Measurements from ENCODE around the gene IRF8. TPM values are rescaled to one million over a fixed set of nuclear protein-coding genes. Genes with fewer than 3 reads are reported as not detected.
"Not testable (repeated sequence)": the region's sequence is repeated elsewhere in the genome, so short reads cannot be mapped to it uniquely, and the experiment has no call there.

The IRF8 gene
- polyA plus RNA-seq, 3 donors from 2014 or later = 69.7 to 92.8 (median 73.6) TPM

DNA sequence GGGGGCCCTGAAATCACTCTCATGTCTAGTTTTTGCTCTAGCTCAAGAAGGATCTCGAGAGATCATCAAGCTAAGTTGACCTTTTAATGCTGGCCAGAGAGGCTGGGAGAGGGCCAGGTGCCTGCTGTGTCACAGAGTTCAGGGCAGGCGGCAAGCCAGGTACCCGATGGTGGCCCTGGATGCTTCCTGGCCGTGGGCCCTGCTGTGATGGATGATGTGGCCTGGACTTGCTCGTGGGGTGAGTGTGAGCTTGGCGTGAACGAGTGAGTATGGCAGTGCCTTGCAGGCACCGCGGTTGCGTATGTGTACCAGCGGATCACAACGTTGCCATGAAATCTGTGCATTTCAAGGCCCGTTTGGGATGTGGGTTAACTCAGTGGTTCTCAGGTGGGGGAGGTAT, 7.4 kb downstream of the IRF8 start:
- peak overlapping the region in 2 of 6 donors; percentile 32 to 36 for H3K27ac Mint-ChIP-seq
- H3K4me3 Mint-ChIP-seq = peak overlapping the region in 2 of 5 donors; percentile 19 to 27
- H3K27me3 Mint-ChIP-seq (ENCODE audit: low read depth in 3 of 3) = peaks cover 0 to 13% (median 4%) of the 10 kb centered on the region in 3 donors
- H3K36me3 Mint-ChIP-seq = peaks cover 29 to 83% (median 65%) of the 10 kb centered on the region in 3 donors
- H3K9me3 Mint-ChIP-seq = no peaks in the 10 kb centered on the region
- H3K4me1 Mint-ChIP-seq = peaks cover 75 to 96% of the 10 kb centered on the region in 2 donors
- DNase-seq = no peak

DNA sequence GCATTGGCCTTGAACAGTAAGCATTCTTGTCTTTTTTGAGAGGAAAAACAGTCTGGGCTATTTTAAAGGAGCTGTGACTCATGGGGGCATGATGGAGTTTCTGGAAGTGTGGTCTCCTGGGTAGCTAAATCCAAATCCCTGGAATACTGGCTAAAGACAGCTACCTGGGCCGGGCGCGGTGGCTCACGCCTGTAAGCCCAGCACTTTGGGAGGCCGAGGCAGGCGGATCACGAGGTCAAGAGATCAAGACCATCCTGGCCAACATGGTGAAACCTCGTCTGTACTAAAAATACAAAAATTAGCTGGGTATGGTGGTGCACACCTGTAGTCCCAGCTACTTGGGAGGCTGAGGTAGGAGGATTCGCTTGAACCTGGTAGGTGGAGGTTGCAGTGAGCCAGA, 8.3 kb downstream of the IRF8 start:
- Mint-ChIP-seq H3K4me1 (peaks cover 67 to 96% of the 10 kb centered on the region in 2 donors), H3K27ac (peak overlapping the region in 1 of 6 donors; percentile 64), H3K36me3 (peaks cover 29 to 88% (median 62%) of the 10 kb centered on the region in 3 donors)
- not testable (repeated sequence) for DNase-seq; H3K4me3 Mint-ChIP-seq; H3K9me3 Mint-ChIP-seq; H3K27me3 Mint-ChIP-seq (ENCODE audit: low read depth in 3 of 3)

DNA sequence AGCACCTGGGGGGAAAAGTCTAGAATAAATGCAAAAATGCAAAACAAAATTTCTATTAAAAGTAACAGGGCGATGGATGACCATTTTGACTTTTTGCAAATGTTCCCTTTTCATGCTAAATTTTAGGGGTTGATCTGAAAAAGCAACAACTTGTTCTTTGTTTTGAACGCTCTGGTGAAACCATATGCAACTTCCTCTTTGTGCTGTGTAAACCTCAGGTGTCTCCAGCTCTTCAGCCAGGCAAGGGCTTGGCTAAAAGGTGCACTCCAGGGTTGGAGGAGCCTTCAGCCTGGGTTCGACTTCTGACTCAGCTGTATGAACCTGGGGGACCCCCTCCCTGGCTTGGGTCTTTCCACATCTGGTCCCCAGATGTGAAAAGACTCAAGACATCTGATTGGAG, 9.5 kb downstream of the IRF8 start:
- Mint-ChIP-seq H3K9me3 (no peaks in the 10 kb centered on the region), H3K4me3 (peak overlapping the region; percentile 1 to 64 (median 37)), H3K27ac (peak overlapping the region; percentile 6 to 85 (median 66)), H3K4me1 (peaks cover 67 to 96% of the 10 kb centered on the region in 2 donors), H3K36me3 (peaks cover 24 to 90% (median 52%) of the 10 kb centered on the region in 3 donors), H3K27me3 (ENCODE audit: low read depth in 3 of 3) (peaks cover 0 to 3% (median 2%) of the 10 kb centered on the region in 3 donors)
- DNase-seq = no peak

DNA sequence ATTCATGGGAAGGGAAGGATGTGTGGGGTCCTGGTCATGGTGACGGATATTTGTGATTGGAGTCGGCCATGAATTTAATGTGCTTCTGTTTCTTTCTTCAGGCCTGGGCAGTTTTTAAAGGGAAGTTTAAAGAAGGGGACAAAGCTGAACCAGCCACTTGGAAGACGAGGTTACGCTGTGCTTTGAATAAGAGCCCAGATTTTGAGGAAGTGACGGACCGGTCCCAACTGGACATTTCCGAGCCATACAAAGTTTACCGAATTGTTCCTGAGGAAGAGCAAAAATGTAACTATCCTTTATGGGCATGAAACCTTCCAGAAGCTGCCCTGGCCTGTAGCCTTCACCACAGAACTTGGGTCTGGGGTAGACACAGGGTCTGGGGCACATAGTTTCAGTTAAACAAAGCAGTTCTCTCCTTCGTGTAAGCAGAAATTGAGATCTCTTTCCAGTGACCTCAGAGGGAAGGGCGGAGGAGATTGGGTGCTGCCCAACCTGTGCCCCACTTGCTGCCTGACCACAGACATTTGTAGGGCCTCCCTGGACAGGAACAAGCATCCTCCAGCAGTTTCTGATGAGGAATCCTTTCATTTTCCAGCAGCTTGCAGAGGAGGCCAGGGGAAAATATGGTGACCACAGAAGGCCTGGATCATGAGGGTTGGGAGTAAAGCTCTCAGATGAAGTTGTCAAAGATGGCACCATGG, 10.1 kb downstream of the IRF8 start:
- peak overlapping the region; percentile 6 to 81 (median 48) for H3K27ac Mint-ChIP-seq
- no peak for DNase-seq
- no peaks in the 10 kb centered on the region for H3K9me3 Mint-ChIP-seq
- peak overlapping the region in 4 of 5 donors; percentile 1 to 64 (median 27) for H3K4me3 Mint-ChIP-seq
- H3K36me3 Mint-ChIP-seq = peaks cover 18 to 86% (median 46%) of the 10 kb centered on the region in 3 donors
- peaks cover 67 to 96% of the 10 kb centered on the region in 2 donors for H3K4me1 Mint-ChIP-seq
- H3K27me3 Mint-ChIP-seq (ENCODE audit: low read depth in 3 of 3) = peaks cover 0 to 2% (median 2%) of the 10 kb centered on the region in 3 donors

DNA sequence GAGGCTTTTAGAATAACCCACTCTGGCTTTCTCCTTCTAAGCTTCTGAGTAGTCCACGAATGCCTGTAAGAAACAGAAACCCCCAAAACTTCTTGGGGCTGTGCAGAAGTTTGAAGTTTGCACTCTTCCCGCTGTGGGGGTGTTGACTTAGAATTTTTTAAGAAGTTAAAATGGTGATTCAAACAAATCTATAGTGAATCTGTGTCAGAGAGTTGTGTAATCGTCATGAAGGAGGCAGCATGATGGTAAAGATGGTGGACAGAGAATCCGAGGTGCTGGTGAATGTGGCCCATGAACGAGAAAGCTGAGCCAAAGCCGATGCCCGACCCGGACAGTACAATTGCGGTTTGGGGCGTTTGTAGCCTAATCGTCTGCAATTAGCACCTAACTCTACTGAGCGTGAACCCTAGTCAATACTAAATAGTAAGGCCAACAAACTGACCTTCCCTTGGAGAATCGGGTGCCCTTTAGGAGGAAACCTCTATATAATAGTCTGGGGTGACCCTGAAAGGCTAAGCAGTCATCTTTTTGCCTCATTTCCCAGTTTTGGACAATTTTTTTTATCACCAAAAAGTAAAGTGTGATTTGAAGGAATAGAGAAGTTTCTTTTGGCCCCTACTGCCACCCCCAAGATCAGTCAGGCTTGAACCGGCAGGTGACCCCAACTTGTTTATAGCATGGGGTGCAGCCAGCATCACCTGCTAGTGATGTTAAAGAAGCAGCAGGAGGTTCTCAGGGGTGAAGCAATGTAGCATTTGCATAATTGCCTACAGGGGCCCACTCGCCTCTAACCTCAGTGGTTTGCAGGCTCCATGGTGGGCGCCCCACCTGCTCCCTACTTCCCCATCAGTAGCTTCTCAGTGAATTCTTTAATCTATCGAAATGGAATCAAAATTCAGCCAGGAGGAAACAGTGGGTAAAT, 11.2 kb downstream of the IRF8 start:
- H3K4me1 Mint-ChIP-seq = peaks cover 67 to 96% of the 10 kb centered on the region in 2 donors
- no peak overlapping the region for H3K27ac Mint-ChIP-seq
- DNase-seq = no peak

DNA sequence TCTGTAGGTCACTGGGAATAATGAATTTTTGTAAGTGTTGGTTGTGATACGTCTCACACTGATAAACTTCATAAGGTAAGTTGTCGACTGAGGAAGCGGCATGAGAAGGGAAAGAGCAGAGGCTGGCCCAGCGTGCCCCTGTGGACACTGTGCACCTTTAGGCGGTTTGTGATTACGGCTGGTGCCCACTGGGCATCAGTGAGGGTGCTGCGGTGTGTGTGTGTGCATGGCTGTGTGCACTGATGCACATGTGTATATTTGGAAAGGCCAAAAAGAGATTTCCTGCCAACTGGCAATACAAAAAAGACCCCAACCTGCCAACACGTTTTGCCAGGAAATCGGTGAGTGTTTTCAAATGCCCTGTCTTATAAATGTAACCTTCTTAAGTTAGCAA, 11.9 kb downstream of the IRF8 start:
- Mint-ChIP-seq H3K27ac (peak overlapping the region in 1 of 6 donors; percentile 22), H3K4me1 (peaks cover 69 to 96% of the 10 kb centered on the region in 2 donors), H3K36me3 (peaks cover 11 to 71% (median 40%) of the 10 kb centered on the region in 3 donors), H3K4me3 (no peak overlapping the region), H3K27me3 (ENCODE audit: low read depth in 3 of 3) (peaks cover 0 to 2% (median 2%) of the 10 kb centered on the region in 3 donors), H3K9me3 (no peaks in the 10 kb centered on the region)
- DNase-seq = no peak

More for the DNA sequence above, 11.2 kb downstream of the IRF8 start:
- H3K9me3 Mint-ChIP-seq = no peaks in the 10 kb centered on the region
- no peak overlapping the region for H3K4me3 Mint-ChIP-seq
- peaks cover 0 to 2% (median 2%) of the 10 kb centered on the region in 3 donors for H3K27me3 Mint-ChIP-seq (ENCODE audit: low read depth in 3 of 3)
- H3K36me3 Mint-ChIP-seq = peaks cover 11 to 78% (median 40%) of the 10 kb centered on the region in 3 donors

DNA sequence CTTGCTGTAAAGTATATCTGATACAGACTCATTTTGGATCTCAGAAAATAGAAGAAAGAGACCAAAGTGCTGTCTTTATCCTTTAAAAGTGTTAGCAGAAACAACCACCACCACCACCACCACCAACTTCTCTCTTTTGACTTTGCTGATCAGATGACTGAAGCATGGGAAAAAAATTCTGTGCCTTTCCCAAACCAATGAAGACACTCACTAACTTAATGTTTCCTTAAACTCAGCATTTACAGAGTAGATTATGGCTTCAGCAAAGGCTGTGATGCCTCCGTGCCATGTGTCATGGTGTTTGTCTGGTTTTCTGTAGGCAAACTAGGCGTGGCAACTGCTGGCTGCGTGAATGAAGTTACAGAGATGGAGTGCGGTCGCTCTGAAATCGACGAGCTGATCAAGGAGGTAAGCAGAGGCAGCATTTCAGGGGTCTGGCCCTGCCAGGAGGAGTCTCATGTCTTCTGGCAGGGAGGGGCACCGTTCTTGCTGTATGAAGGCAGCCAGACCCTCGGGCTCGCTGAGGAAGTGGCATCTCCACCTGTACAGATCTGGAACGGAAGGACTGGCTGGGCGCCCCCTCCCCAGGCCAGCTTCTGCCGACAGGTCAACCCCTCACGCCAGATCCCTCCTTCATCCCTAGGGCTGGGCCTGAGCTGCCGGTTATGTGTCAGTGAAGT, 12.4 kb downstream of the IRF8 start:
- Mint-ChIP-seq H3K36me3 (peaks cover 11 to 67% (median 36%) of the 10 kb centered on the region in 3 donors), H3K27me3 (ENCODE audit: low read depth in 3 of 3) (peaks cover 0 to 2% (median 2%) of the 10 kb centered on the region in 3 donors), H3K9me3 (no peaks in the 10 kb centered on the region), H3K27ac (peak overlapping the region in 2 of 6 donors; percentile 22 to 48), H3K4me3 (no peak overlapping the region), H3K4me1 (peaks cover 70 to 96% of the 10 kb centered on the region in 2 donors)
- DNase-seq = no peak

DNA sequence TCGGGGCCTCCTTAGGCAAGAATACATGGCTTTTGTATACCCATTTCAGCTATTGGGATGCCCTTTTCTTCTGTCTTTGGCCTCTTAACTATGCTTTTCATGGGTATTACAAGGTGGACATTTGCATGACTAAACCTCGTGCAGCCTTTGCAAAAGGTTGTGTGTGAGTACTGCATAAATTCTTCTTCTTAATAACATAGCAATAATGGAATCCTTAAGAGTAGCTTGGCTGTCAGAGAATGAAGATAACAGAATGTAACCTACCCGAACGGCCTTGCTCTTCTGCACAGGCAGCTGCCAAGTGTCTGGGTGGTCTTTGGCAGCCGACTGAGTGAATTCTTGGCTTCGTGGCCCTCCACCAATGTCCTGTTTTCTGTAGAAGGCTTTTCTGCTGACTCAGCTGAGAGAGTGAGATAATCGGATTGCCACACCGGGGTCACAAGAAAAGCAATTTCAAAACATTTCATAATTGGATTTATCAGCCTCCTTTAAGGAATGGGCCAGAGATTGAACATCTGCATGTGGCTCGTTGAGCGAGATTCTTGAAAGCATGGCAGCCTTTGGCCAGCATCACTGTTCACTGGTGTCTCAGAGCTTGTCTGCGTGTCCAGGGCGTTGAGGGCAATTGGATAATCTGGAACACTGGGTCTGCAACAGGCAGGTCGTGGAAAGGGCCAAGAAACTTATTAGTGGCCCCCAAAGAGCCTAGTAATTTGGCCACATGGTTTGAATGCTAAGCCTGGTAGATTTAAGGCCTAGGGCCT, 13.4 kb downstream of the IRF8 start:
- Mint-ChIP-seq H3K27me3 (ENCODE audit: low read depth in 3 of 3) (peaks cover 2 to 6% (median 3%) of the 10 kb centered on the region in 3 donors), H3K9me3 (no peaks in the 10 kb centered on the region), H3K4me1 (peaks cover 73 to 96% of the 10 kb centered on the region in 2 donors), H3K27ac (peak overlapping the region in 5 of 6 donors; percentile 40 to 88 (median 50)), H3K4me3 (no peak overlapping the region), H3K36me3 (peaks cover 11 to 65% (median 32%) of the 10 kb centered on the region in 3 donors)
- no peak for DNase-seq

DNA sequence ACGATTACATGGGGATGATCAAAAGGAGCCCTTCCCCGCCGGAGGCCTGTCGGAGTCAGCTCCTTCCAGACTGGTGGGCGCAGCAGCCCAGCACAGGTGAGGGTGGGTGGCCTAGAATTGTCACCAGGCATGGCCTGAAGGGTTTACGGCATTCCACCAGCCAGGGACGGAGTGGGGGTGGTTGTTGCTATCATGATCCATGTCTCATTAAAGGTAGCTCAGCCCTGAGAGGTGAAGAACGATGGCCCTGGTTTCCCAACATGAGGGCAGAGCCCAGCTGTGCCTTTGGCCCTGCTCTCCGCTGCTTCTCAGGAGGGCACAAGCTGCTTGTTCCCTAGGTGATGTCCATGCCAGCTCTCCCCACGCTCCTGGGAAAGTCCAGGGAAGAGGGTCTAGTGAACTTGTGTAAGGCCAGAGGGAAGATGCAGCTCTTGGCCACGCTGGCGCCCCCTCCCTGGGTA, 14.2 kb downstream of the IRF8 start:
- Mint-ChIP-seq H3K9me3 (no peaks in the 10 kb centered on the region), H3K36me3 (peaks cover 11 to 71% (median 36%) of the 10 kb centered on the region in 3 donors), H3K4me1 (peaks cover 76 to 100% of the 10 kb centered on the region in 2 donors), H3K27me3 (ENCODE audit: low read depth in 3 of 3) (peaks cover 2 to 9% (median 3%) of the 10 kb centered on the region in 3 donors), H3K4me3 (peak overlapping the region in 4 of 5 donors; percentile 36 to 74 (median 39)), H3K27ac (peak overlapping the region in 5 of 6 donors; percentile 26 to 89 (median 78))
- no peak for DNase-seq

DNA sequence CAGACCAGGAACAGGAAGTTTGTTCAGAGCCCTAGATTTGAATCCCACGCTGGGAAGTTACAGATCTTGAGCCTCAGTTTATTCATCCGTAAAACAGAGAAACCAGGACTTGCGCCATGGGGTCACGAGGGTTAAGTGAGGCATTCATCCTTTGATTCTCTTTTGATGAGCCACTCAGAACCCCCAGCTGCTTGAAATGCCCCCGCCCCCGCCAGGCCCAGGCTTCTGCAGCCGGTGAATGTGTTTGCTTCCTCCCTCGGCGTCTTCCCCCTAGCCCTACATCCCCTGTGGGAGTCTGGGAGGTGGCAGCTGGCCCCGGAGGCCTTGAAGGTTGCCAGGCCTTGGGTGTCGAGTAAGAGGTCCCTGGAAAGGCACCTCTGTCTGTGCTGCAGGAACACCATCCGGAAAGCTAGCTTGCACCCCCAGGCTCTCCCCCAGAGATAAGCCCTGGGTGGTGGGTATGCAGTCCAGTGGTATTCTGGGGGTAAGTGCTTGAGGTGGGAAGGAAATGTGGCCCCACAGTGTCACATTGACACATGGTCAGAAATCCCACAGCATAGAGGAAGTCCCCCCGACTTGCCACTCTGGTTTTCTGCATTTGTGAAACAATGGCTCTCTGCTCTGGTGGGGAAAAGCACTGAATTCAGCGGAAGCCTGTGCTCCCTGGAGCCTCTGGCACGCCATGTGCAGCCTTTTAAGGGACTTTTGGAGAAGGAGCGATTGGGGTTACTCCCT, 14.9 kb downstream of the IRF8 start:
- Mint-ChIP-seq H3K9me3 (no peaks in the 10 kb centered on the region), H3K27me3 (ENCODE audit: low read depth in 3 of 3) (peaks cover 2 to 7% (median 3%) of the 10 kb centered on the region in 3 donors), H3K4me1 (peaks cover 74 to 100% of the 10 kb centered on the region in 2 donors), H3K27ac (peak overlapping the region; percentile 78 to 89 (median 86)), H3K4me3 (peak overlapping the region; percentile 68 to 76 (median 74)), H3K36me3 (peaks cover 8 to 67% (median 30%) of the 10 kb centered on the region in 3 donors)
- DNase-seq = peak; percentile 58 to 69 (median 62)

DNA sequence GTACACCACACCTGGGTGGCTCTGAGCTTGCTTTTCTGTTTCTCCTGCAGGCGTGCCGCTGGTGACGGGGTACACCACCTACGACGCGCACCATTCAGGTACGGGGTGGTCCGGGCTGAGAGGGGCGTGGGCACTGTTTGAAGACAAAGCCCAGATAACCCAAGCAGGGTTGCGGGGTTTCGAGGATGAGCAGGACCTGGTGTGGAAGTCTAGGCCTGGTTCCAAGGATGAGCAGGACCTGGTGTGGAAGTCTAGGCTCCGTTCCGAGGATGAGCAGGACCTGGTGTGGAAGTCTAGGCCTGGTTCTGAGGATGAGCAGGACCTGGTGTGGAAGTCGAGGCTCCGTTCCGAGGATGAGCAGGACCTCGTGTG, 15.4 kb downstream of the IRF8 start:
- H3K27ac Mint-ChIP-seq = peak overlapping the region; percentile 78 to 89 (median 86)
- H3K4me1 Mint-ChIP-seq = peaks cover 75 to 100% of the 10 kb centered on the region in 2 donors
- H3K9me3 Mint-ChIP-seq = no peaks in the 10 kb centered on the region
- no peak for DNase-seq
- H3K36me3 Mint-ChIP-seq = peaks cover 11 to 64% (median 27%) of the 10 kb centered on the region in 3 donors
- peak overlapping the region; percentile 68 to 76 (median 74) for H3K4me3 Mint-ChIP-seq
- peaks cover 2 to 7% (median 3%) of the 10 kb centered on the region in 3 donors for H3K27me3 Mint-ChIP-seq (ENCODE audit: low read depth in 3 of 3)

All from immature natural killer cell (primary cell).